HepG2 (cell line): ENCODE results near the gene MPPE1. TPM values are rescaled to one million over a fixed set of nuclear protein-coding genes. Genes with fewer than 3 reads are reported as not detected.
A peak's percentile ranks its signal among the peaks of the same experiment; 100 is the strongest.

Experiments used
- ASH2L ChIP-seq: fragments of 300-600, 200-600 bp; sonication (generic); IDR thresholded peaks from 2 replicates; pipeline ENCODE4 v1.7.0; 2017; ENCODE audit warnings: low read depth, mild to moderate bottlenecking, moderate library complexity, mixed read lengths, low read length; ENCODE audit not compliant: insufficient read length
- BRCA1 ChIP-seq: sonication (generic); formaldehyde crosslinking; IDR thresholded peaks from 2 replicates; pipeline ENCODE4 v1.4.0; 2020; ENCODE audit warnings: missing genetic modification reagents
- CCAR2 ChIP-seq: fragments of 200-400 bp; formaldehyde crosslinking; optimal IDR thresholded peaks from 2 replicates; pipeline ENCODE3; 2018; ENCODE audit warnings: low read depth, mild to moderate bottlenecking, low read length, moderate library complexity
- CREB1 ChIP-seq, 2 experiments: fragments of 450-650 bp in 1 of 2; IDR thresholded peaks; 2 replicates each; pipeline ENCODE4 v1.6.1; 2016 to 2017; ENCODE audit warnings: control low read depth in 1 of 2, mild to moderate bottlenecking in 1 of 2, missing compliant biosample characterization in 1 of 2, missing genetic modification characterization in 1 of 2
- FOXJ3 ChIP-seq: sonication (generic); formaldehyde crosslinking; IDR thresholded peaks from 2 replicates; pipeline ENCODE4 v1.4.0; 2020; ENCODE audit warnings: missing genetic modification reagents, mild to moderate bottlenecking, borderline replicate concordance
- FOXK1 ChIP-seq: sonication (generic); formaldehyde crosslinking; IDR thresholded peaks from 2 replicates; pipeline ENCODE4 v1.4.0; 2020; ENCODE audit warnings: low read depth, missing genetic modification reagents, borderline replicate concordance
- GRHL1 ChIP-seq: sonication (generic); formaldehyde crosslinking; conservative IDR thresholded peaks from 2 replicates; pipeline ENCODE4 v1.8.0; 2022; ENCODE audit warnings: missing genetic modification reagents
- HNF4G ChIP-seq, 2 experiments: sonication (generic) in 1 of 2; formaldehyde crosslinking in 1 of 2; IDR thresholded peaks; 2 replicates each; pipeline versions ENCODE4 v1.4.0 to v1.6.1; 2011 to 2020; ENCODE audit warnings: borderline replicate concordance in 2 of 2, low read depth in 2 of 2, mild to moderate bottlenecking in 2 of 2, low read length in 1 of 2, missing genetic modification reagents in 1 of 2, moderate library complexity in 1 of 2
- HNRNPL ChIP-seq: fragments of 200-400 bp; formaldehyde crosslinking; IDR thresholded peaks from 2 replicates; pipeline ENCODE4 v1.6.1; 2017; ENCODE audit warnings: mild to moderate bottlenecking, low read depth, low read length
- IRF2 ChIP-seq: IDR thresholded peaks from 2 replicates; pipeline ENCODE4 v1.6.1; 2018; ENCODE audit warnings: missing genetic modification reagents, missing compliant biosample characterization
- ISX ChIP-seq: sonication (generic); formaldehyde crosslinking; conservative IDR thresholded peaks from 2 replicates; pipeline ENCODE4 v1.5.0; 2020; ENCODE audit warnings: missing genetic modification reagents
- KDM5B ChIP-seq: sonication (generic); formaldehyde crosslinking; IDR thresholded peaks from 2 replicates; pipeline ENCODE4 v1.4.0; 2020; ENCODE audit warnings: missing genetic modification reagents, mild to moderate bottlenecking, borderline replicate concordance
- MTA3 ChIP-seq: sonication (generic); formaldehyde crosslinking; IDR thresholded peaks from 2 replicates; pipeline ENCODE4 v1.4.0; 2020; ENCODE audit warnings: missing genetic modification reagents
- PAWR ChIP-seq: sonication (generic); formaldehyde crosslinking; IDR thresholded peaks from 2 replicates; pipeline ENCODE4 v1.4.0; 2020; ENCODE audit warnings: missing genetic modification reagents, mild to moderate bottlenecking, borderline replicate concordance
- RBM39 ChIP-seq: fragments of 200-400 bp; formaldehyde crosslinking; IDR thresholded peaks from one replicate; pipeline ENCODE4 v1.6.1; 2018; ENCODE audit warnings: antibody characterized with exemption, mild to moderate bottlenecking, low read depth, low read length; ENCODE audit not compliant: poor library complexity, severe bottlenecking
- REL ChIP-seq: sonication (generic); formaldehyde crosslinking; conservative IDR thresholded peaks from 2 replicates; pipeline ENCODE4 v1.8.0; 2022; ENCODE audit warnings: mild to moderate bottlenecking, missing genetic modification reagents, moderate library complexity
- RFX5 ChIP-seq: IDR thresholded peaks from 2 replicates; pipeline ENCODE4 v1.6.1; 2011; ENCODE audit warnings: low read depth, low read length, improper control_type of control experiment
- TAF15 ChIP-seq: fragments of 200-400 bp; formaldehyde crosslinking; IDR thresholded peaks from one replicate; pipeline ENCODE4 v1.6.1; 2018; ENCODE audit warnings: mild to moderate bottlenecking, low read depth, low read length; ENCODE audit not compliant: poor library complexity, severe bottlenecking
- TOPORS ChIP-seq: sonication (generic); formaldehyde crosslinking; IDR thresholded peaks from 2 replicates; pipeline ENCODE4 v1.8.0; 2023; ENCODE audit warnings: mild to moderate bottlenecking, missing genetic modification reagents
- WIZ ChIP-seq: sonication (generic); formaldehyde crosslinking; IDR thresholded peaks from 2 replicates; pipeline ENCODE4 v1.5.1; 2020; ENCODE audit warnings: mild to moderate bottlenecking, missing genetic modification reagents
- YEATS2 ChIP-seq: sonication (generic); formaldehyde crosslinking; IDR thresholded peaks from 2 replicates; pipeline ENCODE4 v1.4.0; 2020; ENCODE audit warnings: missing genetic modification reagents, borderline replicate concordance
- YY1 ChIP-seq: IDR thresholded peaks from 2 replicates; pipeline ENCODE4 v1.6.1; 2011; ENCODE audit warnings: low read length, low read depth, moderate library complexity, mild to moderate bottlenecking; ENCODE audit not compliant: insufficient read depth, insufficient replicate concordance
- ZFP41 ChIP-seq: sonication (generic); formaldehyde crosslinking; IDR thresholded peaks from 2 replicates; pipeline ENCODE4 v1.4.0; 2020; ENCODE audit warnings: mild to moderate bottlenecking, missing genetic modification reagents, borderline replicate concordance
- ZMYM3 ChIP-seq: sonication (generic); formaldehyde crosslinking; IDR thresholded peaks from 2 replicates; pipeline ENCODE4 v1.5.1; 2020; ENCODE audit warnings: mild to moderate bottlenecking, missing genetic modification reagents
- ZNF253 ChIP-seq: sonication (generic); formaldehyde crosslinking; IDR thresholded peaks from 2 replicates; pipeline ENCODE4 v1.8.0; 2022; ENCODE audit warnings: mild to moderate bottlenecking, missing genetic modification reagents, borderline replicate concordance
- ZNF451 ChIP-seq: sonication (generic); formaldehyde crosslinking; IDR thresholded peaks from 2 replicates; pipeline ENCODE4 v1.5.0; 2020; ENCODE audit warnings: mild to moderate bottlenecking, missing genetic modification reagents
- ZNF616 ChIP-seq: sonication (generic); formaldehyde crosslinking; IDR thresholded peaks from 2 replicates; pipeline ENCODE4 v1.5.0; 2020; ENCODE audit warnings: low read depth, mild to moderate bottlenecking, missing genetic modification reagents
- ZNF724P ChIP-seq: sonication (generic); formaldehyde crosslinking; IDR thresholded peaks from 2 replicates; pipeline ENCODE4 v1.8.0; 2022; ENCODE audit warnings: missing genetic modification reagents, borderline replicate concordance
- polyA plus RNA-seq, 8 experiments: library from polyadenylated mRNA; depleted of rRNA in 3 of 8; stranded (reverse) in 7 of 8; unstranded in 1 of 8; fragments of >200 nt; fragmentation: Illumina TruSeq in 4 of 8; extraction: Trizol in 4 of 8; gene quantifications; 2 replicates each; pipeline versions ENCODE4 v1.2.1 to v1.2.3, GENCODE V29; 2011 to 2016; ENCODE audit warnings: low read depth in 4 of 8, missing spikeins in 1 of 8, mixed read lengths in 1 of 8; ENCODE audit not compliant: insufficient read depth in 1 of 8
- total RNA-seq, 5 experiments: library from RNA; depleted of rRNA; stranded (reverse); fragments of >200 nt; fragmentation: Illumina TruSeq; extraction: Trizol; gene quantifications; 2 replicates each; pipeline ENCODE4 v1.2.3, GENCODE V29; 2016; ENCODE audit warnings: low read depth in 1 of 5

MPPE1 gene
- total and polyA plus RNA-seq, 2 of the 13 experiments (the other 11 are each of a cell fraction or from before 2014, with no cell fraction given), result 9.6 to 11.9 TPM

DNA sequence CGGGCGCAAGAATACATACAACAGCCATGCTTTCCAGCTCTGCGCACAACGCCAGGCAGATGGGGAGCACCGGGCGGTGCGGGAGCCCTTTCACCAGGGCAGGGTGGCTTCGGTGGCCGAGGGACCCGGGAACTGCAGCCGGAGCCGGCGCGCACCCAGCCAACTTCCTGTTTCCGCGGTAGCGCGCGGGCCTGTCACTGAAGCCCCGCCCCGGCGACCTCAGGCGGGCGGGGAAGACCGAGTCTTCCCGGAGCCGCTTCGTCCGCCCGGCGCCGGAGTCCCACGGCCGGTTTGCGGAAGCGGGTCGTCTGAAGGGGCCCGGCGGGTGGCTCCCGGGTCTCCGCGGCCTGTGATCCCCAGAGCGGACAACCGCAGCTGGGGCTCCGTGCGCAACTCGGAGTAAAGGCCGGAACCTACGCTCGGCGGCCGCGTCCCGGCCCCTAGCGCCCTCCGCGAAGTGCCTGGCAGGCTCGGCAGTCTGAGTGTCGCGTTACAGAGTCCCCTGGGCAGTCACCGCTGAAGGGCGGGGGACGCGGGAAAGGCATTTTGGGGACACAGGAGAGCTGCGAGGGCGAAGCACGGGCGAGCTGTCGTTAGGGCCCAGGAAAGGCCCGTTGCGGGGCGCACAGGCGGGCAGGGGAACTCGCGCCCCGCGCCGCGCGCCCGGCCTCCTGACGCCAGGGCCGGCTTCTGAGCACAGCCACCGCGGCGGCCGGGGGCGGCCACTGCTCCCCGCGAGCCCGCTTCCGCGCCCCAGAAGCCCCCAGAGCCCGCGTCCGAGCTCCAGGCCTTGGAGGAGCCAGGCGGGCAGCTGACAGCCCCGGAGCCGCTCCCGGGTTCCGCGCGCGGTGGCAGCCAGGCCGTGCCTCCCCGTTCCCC is at the start of gene MPPE1 (continued):
- peak; percentile 83 for TF ChIP-seq ASH2L
- no peak for TF ChIP-seq TOPORS (CRISPR knock-in tag)
- TF ChIP-seq ZMYM3 (CRISPR knock-in tag), result peak; percentile 16; the same call in 1 of the 2 replicates
- TF ChIP-seq HNRNPL, result 0 out of 2 replicates have a peak, but pooled peaks have one; percentile 57
- no peak for TF ChIP-seq HNF4G (IDR thresholded peaks at IDR 0.05; ENCODE audit: borderline replicate concordance, low read depth, low read length)
- TF ChIP-seq HNF4G (CRISPR knock-in tag; IDR thresholded peaks at IDR 0.05; ENCODE audit: borderline replicate concordance, low read depth), result no peak
- no peak for TF ChIP-seq CCAR2
- no peak for TF ChIP-seq PAWR
- TF ChIP-seq ZNF724P (CRISPR knock-in tag), result no peak
- peak; percentile 67 for TF ChIP-seq RBM39
- TF ChIP-seq GRHL1 (CRISPR knock-in tag), result no peak
- TF ChIP-seq TAF15, result no peak
- no peak for TF ChIP-seq YEATS2 (CRISPR knock-in tag)
- no peak for TF ChIP-seq FOXJ3 (CRISPR knock-in tag)
- TF ChIP-seq RFX5, result no peak
- TF ChIP-seq FOXK1 (CRISPR knock-in tag), result peak; percentile 32; the same call in 1 of the 2 replicates
- TF ChIP-seq IRF2 (CRISPR knock-in tag), result no peak; the same call in 1 of the 2 replicates
- peak; percentile 81; the same call in 1 of the 2 replicates for TF ChIP-seq KDM5B
- no peak for TF ChIP-seq REL
- TF ChIP-seq ZNF616 (CRISPR knock-in tag), result no peak
- 0 out of 2 replicates have a peak, but pooled peaks have one; percentile 71 for TF ChIP-seq WIZ (CRISPR knock-in tag)
- no peak for TF ChIP-seq ZFP41 (CRISPR knock-in tag)
- 0 out of 2 replicates have a peak, but pooled peaks have one; percentile 64 for TF ChIP-seq ZNF451
- no peak for TF ChIP-seq MTA3 (CRISPR knock-in tag)
- TF ChIP-seq CREB1 (IDR thresholded peaks at IDR 0.05), result no peak
- TF ChIP-seq CREB1 (CRISPR knock-in tag; IDR thresholded peaks at IDR 0.05), result no peak
- TF ChIP-seq YY1, result peak; percentile 31
- 0 out of 2 replicates have a peak, but pooled peaks have one; percentile 14 for TF ChIP-seq BRCA1 (CRISPR knock-in tag)
- TF ChIP-seq ISX, result 0 out of 2 replicates have a peak, but pooled peaks have one; percentile 54
- no peak for TF ChIP-seq ZNF253 (CRISPR knock-in tag)
